Tibial artery (tissue), 4 donors: ENCODE results near the gene NPFFR1.
"Not testable (repeated sequence)": the region's sequence is repeated elsewhere in the genome, so short reads cannot be mapped to it uniquely, and the experiment has no call there.

Source experiments
- DNase-seq, 2 donors: peaks; one replicate each; pipeline ENCODE4 v3.0.0-alpha.2; 2019
- H3K27ac ChIP-seq, 2 donors: fragments of 200-600 bp; sonication (generic) in 1 of 2; 1 replicate in 1 of 2; 2 replicates in 1 of 2; pipeline ENCODE4 v1.5.1; 2018 to 2019; ENCODE audit warnings: mild to moderate bottlenecking in 1 of 2
- H3K27me3 ChIP-seq, 2 donors: fragments of 200-600 bp; sonication (generic) in 1 of 2; one replicate each; pipeline versions ENCODE4 v1.5.1 to v1.6.0; 2016 to 2019
- H3K36me3 ChIP-seq, 3 donors: fragments of 200-600 bp; sonication (generic) in 2 of 3; one replicate each; pipeline ENCODE4 v1.5.1; 2016 to 2019; ENCODE audit warnings: mild to moderate bottlenecking in 2 of 3
- H3K4me1 ChIP-seq, 4 donors: fragments of 200-600 bp; sonication (generic) in 2 of 4; 1 replicate in 3 of 4; 2 replicates in 1 of 4; pipeline ENCODE4 v1.5.1; 2016 to 2019
- H3K4me3 ChIP-seq, 2 donors: fragments of 200-600 bp; sonication (generic) in 1 of 2; 1 replicate in 1 of 2; 2 replicates in 1 of 2; pipeline ENCODE4 v1.5.1; 2018 to 2019; ENCODE audit warnings: mild to moderate bottlenecking in 2 of 2
- H3K9me3 ChIP-seq, 3 donors: fragments of 200-600 bp; sonication (generic) in 1 of 3; one replicate each; pipeline ENCODE4 v1.5.1; 2016 to 2019
- CTCF ChIP-seq, 2 experiments: fragments of 200-600 bp in 1 of 2; fragments of 450-650 bp in 1 of 2; IDR thresholded peaks; one replicate each; pipeline ENCODE4 v1.5.1; 2017 to 2019; ENCODE audit warnings: antibody characterized with exemption in 2 of 2, mild to moderate bottlenecking in 1 of 2, moderate library complexity in 1 of 2
- intact Hi-C: fragments of 100-400 bp; cut with DNase I; formaldehyde crosslinking; loops from one replicate; pipeline ENCODE4 v1.15.0; 2023; ENCODE audit warnings: low total_unique reads

Gene NPFFR1

GRCh38 chr10:70223728-70224127 is 60.1 kb downstream of the NPFFR1 start:
- intact Hi-C loops, result loop anchor here (2.0 kb wide), 1 partner anchor 141 kb away; no protein-coding TSS in a partner anchor
- H3K4me1 ChIP-seq, result peaks cover 0 to 21% (median 1%) of the 10 kb centered on the region in 4 donors
- no peak for TF ChIP-seq CTCF (IDR thresholded peaks at IDR 0.05)
- H3K27me3 ChIP-seq, result no peaks in the 10 kb centered on the region
- no peaks in the 10 kb centered on the region for H3K9me3 ChIP-seq
- H3K27ac ChIP-seq, result no peak overlapping the region
- no peak overlapping the region for H3K4me3 ChIP-seq
- no peak for DNase-seq
- H3K36me3 ChIP-seq, result peaks cover 0 to 1% (median 0%) of the 10 kb centered on the region in 3 donors

DNA sequence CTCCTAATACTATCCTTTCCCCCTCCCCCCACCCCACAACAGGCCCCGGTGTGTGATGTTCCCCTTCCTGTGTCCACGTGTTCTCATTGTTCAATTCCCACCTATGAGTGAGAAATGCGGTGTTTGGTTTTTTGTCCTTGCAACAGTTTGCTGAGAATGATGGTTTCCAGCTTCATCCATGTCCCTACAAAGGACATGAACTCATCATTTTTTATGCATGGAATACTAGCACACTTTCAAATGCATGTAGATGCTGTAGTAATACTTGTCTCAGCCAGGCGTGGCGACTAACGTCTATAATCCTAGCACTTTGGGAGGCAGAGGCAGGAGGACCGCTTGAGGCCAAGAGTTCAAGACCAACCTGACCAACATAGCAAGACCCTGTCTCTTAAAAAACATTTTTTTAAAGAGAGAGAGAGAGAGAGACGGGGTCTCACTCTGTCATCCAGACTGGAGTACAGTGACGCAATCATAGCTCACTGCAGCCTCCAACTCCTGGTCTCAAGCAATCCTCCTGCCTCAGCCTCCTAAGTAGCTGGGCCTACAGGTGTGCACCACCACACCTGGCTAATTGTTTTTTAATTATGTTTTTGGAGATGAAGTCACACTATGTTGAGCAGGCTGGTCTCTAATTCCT is 60.9 kb downstream of the NPFFR1 start:
- not testable (repeated sequence) for H3K27ac ChIP-seq, H3K9me3 ChIP-seq, H3K4me3 ChIP-seq, H3K27me3 ChIP-seq, DNase-seq, H3K36me3 ChIP-seq
- intact Hi-C loops, result loop anchor here (2.0 kb wide), 1 partner anchor 142 kb away; no protein-coding TSS in a partner anchor
- H3K4me1 ChIP-seq, result peaks cover 0 to 13% (median 1%) of the 10 kb centered on the region in 4 donors

DNA sequence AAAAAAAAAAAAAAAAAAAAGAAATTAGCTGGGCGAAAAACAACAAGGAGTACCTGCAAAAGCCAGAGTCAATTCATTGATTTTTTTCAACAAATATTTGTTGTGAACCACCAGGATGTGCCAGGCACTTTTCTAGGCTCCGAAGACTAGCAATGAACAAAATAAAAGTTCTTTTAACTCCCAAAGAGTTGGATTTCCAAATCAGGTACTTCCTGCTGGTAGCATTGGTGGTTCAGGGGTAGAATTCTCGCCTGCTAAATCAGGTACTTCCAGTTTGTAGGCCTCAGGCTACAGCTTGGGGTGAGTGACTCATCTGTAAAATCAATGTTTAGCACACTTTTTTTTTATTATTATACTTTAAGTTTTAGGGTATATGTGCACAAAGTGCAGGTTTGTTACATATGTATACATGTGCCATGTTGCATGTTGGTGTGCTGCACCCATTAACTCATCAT is 61.4 kb downstream of the NPFFR1 start:
- Histone ChIP-seq H3K27ac (no peak overlapping the region), H3K27me3 (no peaks in the 10 kb centered on the region), H3K36me3 (peaks cover 0 to 8% (median 0%) of the 10 kb centered on the region in 3 donors), H3K4me3 (no peak overlapping the region), H3K9me3 (no peaks in the 10 kb centered on the region), H3K4me1 (peaks cover 0 to 7% (median 1%) of the 10 kb centered on the region in 4 donors)
- intact Hi-C loops, result loop anchor here (2.0 kb wide), 1 partner anchor 142 kb away; no protein-coding TSS in a partner anchor
- DNase-seq, result no peak
- TF ChIP-seq CTCF (IDR thresholded peaks at IDR 0.05), result no peak

DNA sequence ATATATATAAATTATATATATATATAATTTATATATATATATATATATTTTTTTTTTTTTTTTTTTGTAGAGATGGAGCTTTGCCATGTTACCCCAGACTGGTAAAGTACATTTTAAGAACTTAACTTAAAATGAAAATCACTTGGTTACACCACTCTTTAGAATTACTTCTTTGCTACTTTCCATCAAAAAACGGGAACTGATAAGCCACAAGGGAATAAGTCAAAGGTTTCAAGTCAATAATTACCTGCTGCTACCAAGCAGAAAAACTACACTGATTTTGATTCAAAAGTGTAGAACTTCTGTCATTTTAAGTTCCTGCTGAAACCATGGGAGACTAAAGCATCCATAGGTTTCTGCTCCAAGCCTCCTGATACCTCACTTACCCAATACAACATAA is 62.8 kb downstream of the NPFFR1 start:
- peak overlapping the region; percentile 50 to 68 for H3K27ac ChIP-seq
- H3K27me3 ChIP-seq, result no peaks in the 10 kb centered on the region
- no peaks in the 10 kb centered on the region for H3K9me3 ChIP-seq
- TF ChIP-seq CTCF (IDR thresholded peaks at IDR 0.05), result no peak
- H3K36me3 ChIP-seq, result peaks cover 0 to 16% (median 8%) of the 10 kb centered on the region in 3 donors
- intact Hi-C loops, result no loop called here
- peaks cover 0 to 4% (median 1%) of the 10 kb centered on the region in 4 donors for H3K4me1 ChIP-seq
- peak overlapping the region; percentile 21 to 26 for H3K4me3 ChIP-seq
- DNase-seq, result no peak

- Histone ChIP-seq H3K36me3 (peaks cover 26 to 81% (median 30%) of the 10 kb centered on the region in 3 donors), H3K9me3 (no peaks in the 10 kb centered on the region), H3K4me3 (no peak overlapping the region), H3K27me3 (no peaks in the 10 kb centered on the region), H3K27ac (no peak overlapping the region), H3K4me1 (no peaks in the 10 kb centered on the region)
- no peak for TF ChIP-seq CTCF (IDR thresholded peaks at IDR 0.05)
- no peak for DNase-seq
- intact Hi-C loops, result no loop called here
Observed at GRCh38 chr10:70212879-70213278, 70.9 kb downstream of the NPFFR1 start.

- intact Hi-C loops, result no loop called here
- H3K27ac ChIP-seq, result no peak overlapping the region
- H3K9me3 ChIP-seq, result no peaks in the 10 kb centered on the region
- H3K4me3 ChIP-seq, result no peak overlapping the region
- DNase-seq, result no peak
- peaks cover 26 to 84% (median 36%) of the 10 kb centered on the region in 3 donors for H3K36me3 ChIP-seq
- H3K27me3 ChIP-seq, result no peaks in the 10 kb centered on the region
- no peak for TF ChIP-seq CTCF (IDR thresholded peaks at IDR 0.05)
- no peaks in the 10 kb centered on the region for H3K4me1 ChIP-seq
Observed at GRCh38 chr10:70212277-70212676, 71.5 kb downstream of the NPFFR1 start.
